ENCODE data around the gene TUBGCP4. TPM values are rescaled to one million over a fixed set of nuclear protein-coding genes. Genes with fewer than 3 reads are reported as not detected.

TUBGCP4 gene
- 1 to 10 TPM; 4.8 to 5.3 TPM for polyA plus RNA-seq

GRCh38 chr15:43370975-43371974 is at the start of gene TUBGCP4, which contains the start of gene ZSCAN29:
TSS of gene TUBGCP4 (plus strand) at chr15:43371101. CDS start at chr15:43371355, 254 bp downstream.
TSS of gene ZSCAN29 (minus strand) at chr15:43371043. CDS start at chr15:43369913, 1,130 bp downstream.
- H3K4me1 ChIP-seq (ENCODE audit: control insufficient read depth in 2 of 2, insufficient read depth in 2 of 2, low read length in 1 of 2) = peaks cover 0 to 6% of the 10 kb centered on the region in 2 donors
- peak within 1 kb of the TSS; percentile 39 to 73 for H3K27ac ChIP-seq (ENCODE audit: low read depth in 2 of 2, low read length in 1 of 2)
- 3% methylated on average over 63 to 66 of the region's 66 CpGs for WGBS, 2 donors
- peaks cover 6 to 7% of the 10 kb centered on the region in 2 donors for H3K36me3 ChIP-seq (ENCODE audit: control insufficient read depth in 2 of 2, insufficient read depth in 2 of 2, low read length in 1 of 2)
- no peaks in the 10 kb centered on the region for H3K27me3 ChIP-seq (ENCODE audit: control insufficient read depth in 1 of 2, insufficient read depth in 2 of 2, low read length in 2 of 2)
- H3K4me3 ChIP-seq (ENCODE audit: low read depth in 1 of 2, low read length in 2 of 2) = peak within 1 kb of the TSS; percentile 72 to 97
- peaks cover 0 to 2% of the 10 kb centered on the region in 2 donors for H3K9me3 ChIP-seq (ENCODE audit: control insufficient read depth in 2 of 2, insufficient read depth in 1 of 2, low read depth in 1 of 2, low read length in 1 of 2)

- H3K27me3 ChIP-seq (ENCODE audit: control insufficient read depth in 1 of 2, insufficient read depth in 2 of 2, low read length in 2 of 2) = no peaks in the 10 kb centered on the region
- no peaks in the 10 kb centered on the region for H3K9me3 ChIP-seq (ENCODE audit: control insufficient read depth in 2 of 2, insufficient read depth in 1 of 2, low read depth in 1 of 2, low read length in 1 of 2)
- H3K4me1 ChIP-seq (ENCODE audit: control insufficient read depth in 2 of 2, insufficient read depth in 2 of 2, low read length in 1 of 2) = peaks cover 4 to 10% of the 10 kb centered on the region in 2 donors
- H3K4me3 ChIP-seq (ENCODE audit: low read depth in 1 of 2, low read length in 2 of 2) = no peak overlapping the region
- WGBS, 2 donors = 64 to 67% methylated on average over 6 of the region's 6 CpGs
- no peak overlapping the region for H3K27ac ChIP-seq (ENCODE audit: low read depth in 2 of 2, low read length in 1 of 2)
- H3K36me3 ChIP-seq (ENCODE audit: control insufficient read depth in 2 of 2, insufficient read depth in 2 of 2, low read length in 1 of 2) = no peaks in the 10 kb centered on the region
Measured at GRCh38 chr15:43325039-43325684, 45.7 kb upstream of the TUBGCP4 start.

GRCh38 chr15:43329217-43329959 is 41.5 kb upstream of the TUBGCP4 start:
- H3K4me1 ChIP-seq (ENCODE audit: control insufficient read depth in 2 of 2, insufficient read depth in 2 of 2, low read length in 1 of 2) = peaks cover 4 to 10% of the 10 kb centered on the region in 2 donors
- no peaks in the 10 kb centered on the region for H3K27me3 ChIP-seq (ENCODE audit: control insufficient read depth in 1 of 2, insufficient read depth in 2 of 2, low read length in 2 of 2)
- no peaks in the 10 kb centered on the region for H3K9me3 ChIP-seq (ENCODE audit: control insufficient read depth in 2 of 2, insufficient read depth in 1 of 2, low read depth in 1 of 2, low read length in 1 of 2)
- H3K36me3 ChIP-seq (ENCODE audit: control insufficient read depth in 2 of 2, insufficient read depth in 2 of 2, low read length in 1 of 2) = no peaks in the 10 kb centered on the region
- peak overlapping the region; percentile 96 to 97 for H3K27ac ChIP-seq (ENCODE audit: low read depth in 2 of 2, low read length in 1 of 2)
- peak overlapping the region; percentile 76 to 94 for H3K4me3 ChIP-seq (ENCODE audit: low read depth in 1 of 2, low read length in 2 of 2)
- WGBS, 2 donors = 13% methylated on average over 38 of the region's 38 CpGs

GRCh38 chr15:43329960-43330779 is 40.7 kb upstream of the TUBGCP4 start, which contains the start of gene LCMT2:
TSS of gene LCMT2 (minus strand) at chr15:43330573. CDS start at chr15:43330489, 84 bp downstream.
- peaks cover 4 to 10% of the 10 kb centered on the region in 2 donors for H3K4me1 ChIP-seq (ENCODE audit: control insufficient read depth in 2 of 2, insufficient read depth in 2 of 2, low read length in 1 of 2)
- H3K36me3 ChIP-seq (ENCODE audit: control insufficient read depth in 2 of 2, insufficient read depth in 2 of 2, low read length in 1 of 2) = no peaks in the 10 kb centered on the region
- WGBS, 2 donors = 0% methylated on average over 84 to 86 of the region's 86 CpGs
- H3K4me3 ChIP-seq (ENCODE audit: low read depth in 1 of 2, low read length in 2 of 2) = peak within 1 kb of the TSS; percentile 76 to 94
- no peaks in the 10 kb centered on the region for H3K27me3 ChIP-seq (ENCODE audit: control insufficient read depth in 1 of 2, insufficient read depth in 2 of 2, low read length in 2 of 2)
- H3K9me3 ChIP-seq (ENCODE audit: control insufficient read depth in 2 of 2, insufficient read depth in 1 of 2, low read depth in 1 of 2, low read length in 1 of 2) = no peaks in the 10 kb centered on the region
- peak within 1 kb of the TSS; percentile 96 to 97 for H3K27ac ChIP-seq (ENCODE audit: low read depth in 2 of 2, low read length in 1 of 2)

GRCh38 chr15:43330780-43331087 is 40.2 kb upstream of the TUBGCP4 start:
- Histone ChIP-seq H3K27me3 (ENCODE audit: control insufficient read depth in 1 of 2, insufficient read depth in 2 of 2, low read length in 2 of 2) (no peaks in the 10 kb centered on the region), H3K36me3 (ENCODE audit: control insufficient read depth in 2 of 2, insufficient read depth in 2 of 2, low read length in 1 of 2) (no peaks in the 10 kb centered on the region), H3K4me1 (ENCODE audit: control insufficient read depth in 2 of 2, insufficient read depth in 2 of 2, low read length in 1 of 2) (peaks cover 4 to 10% of the 10 kb centered on the region in 2 donors), H3K4me3 (ENCODE audit: low read depth in 1 of 2, low read length in 2 of 2) (peak overlapping the region; percentile 76 to 94), H3K27ac (ENCODE audit: low read depth in 2 of 2, low read length in 1 of 2) (peak overlapping the region; percentile 96 to 97), H3K9me3 (ENCODE audit: control insufficient read depth in 2 of 2, insufficient read depth in 1 of 2, low read depth in 1 of 2, low read length in 1 of 2) (no peaks in the 10 kb centered on the region)
- WGBS, 2 donors = 5 to 6% methylated on average over 7 of the region's 7 CpGs

GRCh38 chr15:43346305-43346704 is 24.6 kb upstream of the TUBGCP4 start:
- H3K27me3 ChIP-seq (ENCODE audit: control insufficient read depth in 1 of 2, insufficient read depth in 2 of 2, low read length in 2 of 2) = no peaks in the 10 kb centered on the region
- H3K27ac ChIP-seq (ENCODE audit: low read depth in 2 of 2, low read length in 1 of 2) = no peak overlapping the region
- no peaks in the 10 kb centered on the region for H3K4me1 ChIP-seq (ENCODE audit: control insufficient read depth in 2 of 2, insufficient read depth in 2 of 2, low read length in 1 of 2)
- H3K4me3 ChIP-seq (ENCODE audit: low read depth in 1 of 2, low read length in 2 of 2) = no peak overlapping the region
- no peaks in the 10 kb centered on the region for H3K9me3 ChIP-seq (ENCODE audit: control insufficient read depth in 2 of 2, insufficient read depth in 1 of 2, low read depth in 1 of 2, low read length in 1 of 2)
- H3K36me3 ChIP-seq (ENCODE audit: control insufficient read depth in 2 of 2, insufficient read depth in 2 of 2, low read length in 1 of 2) = peaks cover 3% of the 10 kb centered on the region in 2 donors
- WGBS, 2 donors = 93 to 97% methylated on average over 2 of the region's 2 CpGs

GRCh38 chr15:43347114-43347513 is 23.8 kb upstream of the TUBGCP4 start:
- Histone ChIP-seq H3K36me3 (ENCODE audit: control insufficient read depth in 2 of 2, insufficient read depth in 2 of 2, low read length in 1 of 2) (peaks cover 3% of the 10 kb centered on the region in 2 donors), H3K4me1 (ENCODE audit: control insufficient read depth in 2 of 2, insufficient read depth in 2 of 2, low read length in 1 of 2) (no peaks in the 10 kb centered on the region), H3K27me3 (ENCODE audit: control insufficient read depth in 1 of 2, insufficient read depth in 2 of 2, low read length in 2 of 2) (no peaks in the 10 kb centered on the region), H3K9me3 (ENCODE audit: control insufficient read depth in 2 of 2, insufficient read depth in 1 of 2, low read depth in 1 of 2, low read length in 1 of 2) (no peaks in the 10 kb centered on the region), H3K4me3 (ENCODE audit: low read depth in 1 of 2, low read length in 2 of 2) (no peak overlapping the region), H3K27ac (ENCODE audit: low read depth in 2 of 2, low read length in 1 of 2) (no peak overlapping the region)
- WGBS, 2 donors = 85 to 88% methylated on average over 3 of the region's 3 CpGs

- Histone ChIP-seq H3K4me3 (ENCODE audit: low read depth in 1 of 2, low read length in 2 of 2) (no peak overlapping the region), H3K9me3 (ENCODE audit: control insufficient read depth in 2 of 2, insufficient read depth in 1 of 2, low read depth in 1 of 2, low read length in 1 of 2) (no peaks in the 10 kb centered on the region), H3K27ac (ENCODE audit: low read depth in 2 of 2, low read length in 1 of 2) (no peak overlapping the region), H3K27me3 (ENCODE audit: control insufficient read depth in 1 of 2, insufficient read depth in 2 of 2, low read length in 2 of 2) (no peaks in the 10 kb centered on the region), H3K36me3 (ENCODE audit: control insufficient read depth in 2 of 2, insufficient read depth in 2 of 2, low read length in 1 of 2) (peaks cover 3% of the 10 kb centered on the region in 2 donors), H3K4me1 (ENCODE audit: control insufficient read depth in 2 of 2, insufficient read depth in 2 of 2, low read length in 1 of 2) (no peaks in the 10 kb centered on the region)
- WGBS, 2 donors = 88 to 89% methylated on average over 2 of the region's 2 CpGs
Measured at GRCh38 chr15:43352693-43353382, 18.1 kb upstream of the TUBGCP4 start.

Data from esophagus (tissue), 2 donors.